Activated T-cell treated with anti-CD3 and anti-CD28 coated beads, Interleukin-2, amount 50 U/mL, for 4 hours (primary cell): ENCODE data around the gene SLCO3A1. TPM values are rescaled to one million over a fixed set of nuclear protein-coding genes. Genes with fewer than 3 reads are reported as not detected.

ENCODE experiments used
- ATAC-seq, 2 donors: fragments of 200-7000 bp; cut with Tn5 transposase; one replicate each; pipeline ENCODE4 v1.10.0; 2021
- DNase-seq: peaks from one replicate; pipeline ENCODE4 v3.0.0-alpha.2; 2020
- H3K27me3 Mint-ChIP-seq: one replicate; pipeline ENCODE4 v1.8.0; 2021; ENCODE audit warnings: low read depth, mixed read lengths
- H3K36me3 Mint-ChIP-seq: one replicate; pipeline ENCODE4 v1.8.0; 2022; ENCODE audit warnings: mixed read lengths; ENCODE audit not compliant: insufficient read depth
- H3K4me1 Mint-ChIP-seq: one replicate; pipeline ENCODE4 v1.8.0; 2021; ENCODE audit warnings: low read depth, mixed read lengths
- H3K4me3 Mint-ChIP-seq: one replicate; pipeline ENCODE4 v1.8.0; 2021; ENCODE audit warnings: mild to moderate bottlenecking, moderate library complexity, mixed read lengths
- H3K9me3 Mint-ChIP-seq: one replicate; pipeline ENCODE4 v1.8.0; 2021; ENCODE audit warnings: mixed read lengths
- total RNA-seq, 3 donors: library from RNA; stranded (reverse); gene quantifications; one replicate each; pipeline ENCODE4 v1.2.1, GENCODE V29; 2021

Gene SLCO3A1
- total RNA-seq, 3 donors from 2014 or later, result 3.6 to 6.1 (median 4.8) TPM

DNA sequence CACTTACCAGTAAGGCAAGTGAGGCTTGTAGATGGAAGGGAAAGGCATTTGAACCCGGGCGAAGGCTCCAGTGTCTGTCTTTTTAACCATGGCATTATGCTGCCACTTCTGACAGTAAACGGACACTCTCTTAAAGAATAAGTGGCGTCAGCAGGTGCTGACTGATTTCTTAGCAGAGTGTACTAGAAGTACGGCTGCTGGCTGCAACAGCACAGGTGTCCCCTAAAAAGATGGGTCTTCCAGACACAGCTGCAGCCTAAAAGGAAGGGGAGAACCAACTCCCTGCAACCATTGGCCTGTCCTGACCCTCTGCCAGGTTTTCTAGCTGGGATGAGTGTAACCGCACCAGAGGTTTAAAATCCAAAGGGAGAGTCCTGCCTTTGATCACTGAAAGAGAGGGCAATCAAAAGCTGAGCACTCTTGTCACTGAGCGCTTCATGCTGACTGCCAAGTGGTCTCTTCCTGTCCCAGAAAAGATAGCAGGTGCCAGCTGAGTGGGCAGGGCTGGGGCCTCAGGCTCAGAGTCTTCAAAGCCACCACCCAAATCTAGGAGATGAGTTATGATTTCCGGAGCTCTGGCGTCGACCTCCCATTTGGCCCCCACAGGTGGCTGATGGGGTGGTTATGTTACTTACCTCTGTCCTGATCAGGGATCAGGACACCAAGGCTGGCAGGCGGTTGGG is 255.8 kb downstream of the SLCO3A1 start:
- peak in 1 of 2 donors; percentile 37 for ATAC-seq
- peaks cover 24% of the 10 kb centered on the region for H3K36me3 Mint-ChIP-seq
- H3K27me3 Mint-ChIP-seq, result no peaks in the 10 kb centered on the region
- no peak overlapping the region for H3K4me3 Mint-ChIP-seq
- H3K4me1 Mint-ChIP-seq, result peaks cover 7% of the 10 kb centered on the region
- DNase-seq, result no peak
- no peaks in the 10 kb centered on the region for H3K9me3 Mint-ChIP-seq

DNA sequence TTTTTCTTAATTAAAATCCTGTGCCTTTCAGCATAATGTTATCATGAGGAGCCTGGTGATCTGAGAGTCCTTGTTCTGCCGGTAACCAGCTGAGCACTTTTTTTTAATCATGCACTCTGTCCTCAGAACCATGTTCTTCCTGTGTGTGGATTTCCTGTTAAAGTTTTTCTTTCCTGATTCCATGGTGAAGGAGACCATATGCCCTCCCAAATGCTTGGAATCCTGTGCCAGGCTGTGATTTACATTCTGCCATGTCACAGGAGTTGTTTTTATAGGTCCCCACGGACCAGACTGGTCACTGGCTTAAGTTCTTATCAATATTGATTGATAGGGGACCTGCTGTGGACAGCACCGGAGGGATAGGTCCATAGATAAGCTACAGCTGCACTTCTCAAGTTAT is 257.8 kb downstream of the SLCO3A1 start:
- no peak overlapping the region for H3K4me3 Mint-ChIP-seq
- peaks cover 19% of the 10 kb centered on the region for H3K36me3 Mint-ChIP-seq
- peaks cover 7% of the 10 kb centered on the region for H3K4me1 Mint-ChIP-seq
- no peaks in the 10 kb centered on the region for H3K27me3 Mint-ChIP-seq
- ATAC-seq (no peak), DNase-seq (no peak)
- no peaks in the 10 kb centered on the region for H3K9me3 Mint-ChIP-seq

DNA sequence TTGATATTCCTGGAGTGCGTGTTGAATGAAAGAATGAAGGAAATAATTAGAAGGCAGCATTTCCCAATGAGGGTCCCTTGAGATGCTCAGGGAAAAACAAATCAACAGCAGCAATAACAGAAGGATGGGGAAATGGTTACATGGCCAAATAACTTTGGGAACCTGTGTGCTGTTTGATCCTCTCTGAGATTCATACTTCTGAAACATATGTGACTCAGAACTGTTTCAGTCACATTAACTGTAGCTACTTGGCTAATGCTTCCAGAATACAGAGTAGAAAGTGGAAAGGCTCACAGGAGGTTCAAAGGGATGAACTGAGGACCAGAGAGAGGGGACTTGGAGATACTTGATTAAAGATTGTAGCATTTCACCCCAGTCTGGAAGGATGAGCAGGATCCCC is 258.2 kb downstream of the SLCO3A1 start:
- no peaks in the 10 kb centered on the region for H3K27me3 Mint-ChIP-seq
- ATAC-seq (no peak), DNase-seq (no peak)
- no peaks in the 10 kb centered on the region for H3K9me3 Mint-ChIP-seq
- no peak overlapping the region for H3K4me3 Mint-ChIP-seq
- H3K36me3 Mint-ChIP-seq, result peaks cover 22% of the 10 kb centered on the region
- peaks cover 7% of the 10 kb centered on the region for H3K4me1 Mint-ChIP-seq

DNA sequence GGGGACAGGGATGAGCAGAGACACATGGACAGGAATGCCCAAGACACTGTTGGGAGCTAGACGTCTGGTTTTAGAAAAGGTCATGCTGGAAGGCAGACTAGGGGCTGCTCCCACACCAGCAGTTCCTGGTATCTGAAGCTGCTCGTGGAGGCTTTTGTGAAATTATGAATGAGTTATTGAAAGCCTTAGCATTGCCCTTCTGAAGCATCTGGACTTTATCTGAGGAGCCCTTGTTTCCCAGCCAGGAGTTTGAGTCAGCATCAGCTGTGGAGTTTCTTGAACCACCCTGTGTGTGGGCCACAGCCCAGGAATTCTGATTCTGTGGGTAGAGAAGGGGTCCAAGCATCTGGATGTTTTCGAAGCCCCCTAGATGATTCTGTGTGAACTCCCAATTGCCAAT is 258.7 kb downstream of the SLCO3A1 start:
- Mint-ChIP-seq H3K4me1 (peaks cover 7% of the 10 kb centered on the region), H3K27me3 (no peaks in the 10 kb centered on the region), H3K9me3 (no peaks in the 10 kb centered on the region), H3K36me3 (peaks cover 22% of the 10 kb centered on the region), H3K4me3 (no peak overlapping the region)
- ATAC-seq, result no peak
- DNase-seq, result no peak

- Mint-ChIP-seq H3K9me3 (no peaks in the 10 kb centered on the region), H3K4me3 (no peak overlapping the region), H3K4me1 (peaks cover 7% of the 10 kb centered on the region), H3K27me3 (no peaks in the 10 kb centered on the region), H3K36me3 (peaks cover 25% of the 10 kb centered on the region)
- ATAC-seq (no peak), DNase-seq (no peak)
Measured at GRCh38 chr15:92112711-92113110, 259.2 kb downstream of the SLCO3A1 start.

GRCh38 chr15:92113832-92114231 is 260.3 kb downstream of the SLCO3A1 start:
- Mint-ChIP-seq H3K4me1 (peaks cover under 1% of the 10 kb centered on the region), H3K4me3 (no peak overlapping the region), H3K36me3 (peaks cover 19% of the 10 kb centered on the region), H3K9me3 (no peaks in the 10 kb centered on the region), H3K27me3 (no peaks in the 10 kb centered on the region)
- no peak for DNase-seq
- no peak for ATAC-seq

- H3K27me3 Mint-ChIP-seq, result no peaks in the 10 kb centered on the region
- peaks cover 23% of the 10 kb centered on the region for H3K36me3 Mint-ChIP-seq
- no peak for ATAC-seq
- no peak overlapping the region for H3K4me3 Mint-ChIP-seq
- H3K4me1 Mint-ChIP-seq, result no peaks in the 10 kb centered on the region
- DNase-seq, result no peak
- H3K9me3 Mint-ChIP-seq, result no peaks in the 10 kb centered on the region
Measured at GRCh38 chr15:92115834-92116233, 262.3 kb downstream of the SLCO3A1 start.

GRCh38 chr15:92116330-92116729 is 262.8 kb downstream of the SLCO3A1 start:
- ATAC-seq, result no peak
- Mint-ChIP-seq H3K27me3 (no peaks in the 10 kb centered on the region), H3K4me3 (no peak overlapping the region), H3K9me3 (no peaks in the 10 kb centered on the region), H3K4me1 (no peaks in the 10 kb centered on the region), H3K36me3 (peaks cover 28% of the 10 kb centered on the region)
- DNase-seq, result no peak

DNA sequence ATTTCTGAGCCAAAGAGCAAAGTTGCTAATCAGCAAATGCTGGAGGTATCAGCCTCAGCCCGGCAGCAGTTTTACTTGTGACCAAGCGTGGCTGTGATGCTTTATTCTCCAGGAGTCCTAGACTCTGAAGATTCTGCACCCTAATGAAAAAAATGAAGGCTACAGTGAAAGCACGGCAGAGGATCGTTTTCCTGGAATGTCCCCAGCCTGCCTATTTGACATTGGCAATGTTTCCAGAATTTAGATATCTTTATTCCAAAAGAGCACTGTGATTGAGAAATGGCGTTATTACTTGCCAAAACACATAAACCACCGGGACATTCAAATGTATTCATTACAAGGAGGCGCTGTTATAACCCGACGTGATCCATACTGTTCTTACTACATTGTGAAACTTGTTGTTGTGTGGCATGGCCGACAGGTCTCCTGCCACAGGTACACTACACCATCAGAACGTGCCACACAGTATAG is 263.8 kb downstream of the SLCO3A1 start:
- Mint-ChIP-seq H3K4me1 (peaks cover 3% of the 10 kb centered on the region), H3K4me3 (no peak overlapping the region), H3K36me3 (peaks cover 34% of the 10 kb centered on the region), H3K9me3 (no peaks in the 10 kb centered on the region), H3K27me3 (no peaks in the 10 kb centered on the region)
- DNase-seq (no peak), ATAC-seq (no peak)

DNA sequence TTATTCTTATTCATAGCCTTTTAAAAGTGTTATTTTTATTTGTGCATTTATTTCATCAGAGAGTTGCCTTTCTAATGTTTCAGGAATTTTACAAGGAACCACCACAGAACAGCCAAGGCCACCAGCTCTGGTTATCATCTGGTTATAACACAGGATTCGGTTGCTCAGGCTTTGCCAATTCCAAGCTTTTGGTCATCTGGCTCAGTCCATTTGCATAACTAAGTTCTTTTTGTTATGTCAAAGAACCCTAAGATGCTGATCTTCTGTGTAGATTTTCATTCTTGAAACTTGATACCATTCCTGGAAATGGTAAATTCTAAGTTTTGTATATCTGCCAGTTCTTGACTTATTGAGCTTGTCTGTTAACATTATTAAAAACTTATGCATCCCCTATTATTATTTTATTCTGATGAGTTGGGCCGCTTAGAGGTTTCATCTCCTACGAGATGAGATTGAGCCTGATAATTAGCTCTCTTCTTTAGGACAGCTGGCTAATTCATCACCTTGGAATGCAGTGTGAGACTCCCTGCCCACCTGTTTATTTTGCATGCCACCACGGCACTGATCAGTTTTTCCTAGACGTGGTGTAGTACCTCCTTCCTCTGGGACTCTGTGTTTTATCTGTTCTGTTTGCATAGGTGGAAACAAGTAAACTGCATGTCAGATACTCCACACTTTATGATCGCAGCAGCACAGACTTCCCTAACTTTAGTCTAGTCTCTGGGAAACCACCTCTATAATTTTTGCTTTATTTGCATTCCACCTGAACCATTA is 264.8 kb downstream of the SLCO3A1 start:
- no peaks in the 10 kb centered on the region for H3K9me3 Mint-ChIP-seq
- peaks cover 34% of the 10 kb centered on the region for H3K36me3 Mint-ChIP-seq
- no peak for DNase-seq
- no peak for ATAC-seq
- peaks cover 3% of the 10 kb centered on the region for H3K4me1 Mint-ChIP-seq
- no peaks in the 10 kb centered on the region for H3K27me3 Mint-ChIP-seq
- H3K4me3 Mint-ChIP-seq, result no peak overlapping the region

DNA sequence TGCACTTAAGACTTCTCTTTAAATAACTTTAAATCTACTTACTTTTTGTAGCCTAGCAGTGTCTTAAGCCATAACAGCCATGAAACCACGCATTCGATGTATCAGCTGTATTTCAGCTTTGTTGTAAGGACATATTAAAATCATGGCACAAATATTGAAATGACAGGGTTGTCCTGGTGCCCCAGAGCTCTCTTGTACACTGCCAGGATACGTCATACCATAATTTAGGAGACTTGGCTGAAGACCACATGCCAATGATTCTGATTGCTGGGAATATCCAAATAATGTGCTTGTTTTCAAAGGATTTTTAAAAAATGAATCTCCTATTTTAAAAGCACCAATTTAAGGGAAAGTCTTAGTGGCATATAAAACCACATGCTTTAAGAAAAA is 265.4 kb downstream of the SLCO3A1 start:
- no peaks in the 10 kb centered on the region for H3K9me3 Mint-ChIP-seq
- no peak overlapping the region for H3K4me3 Mint-ChIP-seq

DNA sequence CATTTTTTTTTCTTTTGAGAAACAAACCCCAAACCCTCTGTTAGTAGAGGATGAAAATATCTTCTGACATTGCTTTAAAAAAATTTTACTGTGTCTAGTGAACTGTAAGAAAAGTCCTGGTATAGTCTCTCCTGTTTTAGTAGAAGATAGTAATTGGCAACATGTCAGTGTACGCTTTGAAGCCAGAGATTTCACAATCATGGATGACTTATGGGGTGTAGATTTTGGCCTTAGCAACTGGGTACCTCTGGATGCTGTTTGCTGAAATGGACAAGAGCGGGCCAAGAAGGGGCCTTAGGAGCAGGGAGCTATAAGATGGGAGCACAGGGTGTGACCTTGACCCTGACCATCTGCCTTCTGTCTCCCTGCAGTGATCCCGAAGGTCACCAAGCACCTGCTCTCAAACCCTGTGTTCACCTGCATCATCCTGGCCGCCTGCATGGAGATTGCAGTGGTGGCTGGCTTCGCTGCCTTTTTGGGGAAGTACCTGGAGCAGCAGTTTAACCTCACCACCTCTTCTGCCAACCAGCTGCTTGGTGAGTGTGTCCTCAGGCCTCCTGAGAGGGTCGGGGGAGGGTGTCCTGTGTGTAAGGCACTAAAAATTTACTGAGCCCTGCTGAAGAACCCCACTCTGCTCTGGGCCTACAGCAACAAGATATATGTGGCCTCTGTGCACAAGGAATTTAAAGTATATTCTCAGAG is 266.7 kb downstream of the SLCO3A1 start:
- DNase-seq (no peak), ATAC-seq (no peak)
- peaks cover 46% of the 10 kb centered on the region for H3K36me3 Mint-ChIP-seq
- H3K27me3 Mint-ChIP-seq, result no peaks in the 10 kb centered on the region
- peaks cover 3% of the 10 kb centered on the region for H3K4me1 Mint-ChIP-seq
- no peak overlapping the region for H3K4me3 Mint-ChIP-seq
- no peaks in the 10 kb centered on the region for H3K9me3 Mint-ChIP-seq

More for the DNA sequence above, 265.4 kb downstream of the SLCO3A1 start:
- ATAC-seq (no peak), DNase-seq (no peak)
- Mint-ChIP-seq H3K4me1 (peaks cover 3% of the 10 kb centered on the region), H3K27me3 (no peaks in the 10 kb centered on the region), H3K36me3 (peaks cover 38% of the 10 kb centered on the region)

DNA sequence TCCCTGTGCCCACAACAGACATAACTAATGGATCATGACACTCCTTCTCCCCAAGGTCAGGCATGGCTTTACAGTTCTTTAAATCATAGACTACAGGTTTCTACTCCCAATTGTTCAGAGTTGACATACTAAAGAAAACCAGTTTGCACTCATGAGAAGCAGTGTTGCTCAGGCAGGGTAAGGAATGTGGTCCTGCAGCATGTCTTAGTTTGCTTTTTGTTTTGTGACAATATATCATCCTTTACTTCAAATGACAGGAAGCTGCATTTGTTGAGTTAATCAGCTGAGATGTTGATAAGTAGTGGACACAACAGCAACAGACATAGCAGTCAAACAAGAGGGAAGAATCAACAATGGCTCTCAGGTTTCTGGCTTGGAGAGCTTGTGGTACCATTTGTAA is 267.5 kb downstream of the SLCO3A1 start:
- no peak overlapping the region for H3K4me3 Mint-ChIP-seq
- DNase-seq (no peak), ATAC-seq (no peak)
- H3K36me3 Mint-ChIP-seq, result peaks cover 52% of the 10 kb centered on the region
- H3K4me1 Mint-ChIP-seq, result peaks cover 3% of the 10 kb centered on the region
- H3K9me3 Mint-ChIP-seq, result no peaks in the 10 kb centered on the region
- H3K27me3 Mint-ChIP-seq, result no peaks in the 10 kb centered on the region

DNA sequence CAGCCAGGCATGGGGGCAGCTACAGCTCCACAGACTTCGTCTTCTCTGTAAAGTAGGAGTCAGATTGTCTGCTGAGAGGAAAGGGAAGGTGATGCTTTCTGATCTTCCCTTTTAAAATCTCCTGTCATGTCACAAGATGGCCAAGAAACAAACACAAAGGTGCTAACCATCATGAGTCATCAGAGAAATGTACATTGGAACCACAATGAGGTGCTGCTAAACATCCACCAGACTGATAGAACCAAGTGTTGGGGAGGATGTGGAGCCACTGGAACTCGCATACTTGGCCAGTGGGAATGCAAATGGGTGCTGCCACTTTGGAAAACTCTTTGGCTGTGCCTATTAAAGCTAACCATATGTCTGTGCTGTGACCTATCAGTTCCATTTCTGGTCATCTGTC is 268.8 kb downstream of the SLCO3A1 start:
- H3K36me3 Mint-ChIP-seq, result peaks cover 58% of the 10 kb centered on the region
- no peak for ATAC-seq
- H3K4me1 Mint-ChIP-seq, result peaks cover 3% of the 10 kb centered on the region
- no peaks in the 10 kb centered on the region for H3K27me3 Mint-ChIP-seq
- H3K4me3 Mint-ChIP-seq, result no peak overlapping the region
- no peak for DNase-seq
- H3K9me3 Mint-ChIP-seq, result no peaks in the 10 kb centered on the region
